ENCODE results near the gene VIPR2. TPM values are rescaled to one million over a fixed set of nuclear protein-coding genes. Genes with fewer than 3 reads are reported as not detected.
A peak's percentile ranks its signal among the peaks of the same experiment; 100 is the strongest.

The VIPR2 gene
- polyA plus RNA-seq, 3 donors: not detected

DNA sequence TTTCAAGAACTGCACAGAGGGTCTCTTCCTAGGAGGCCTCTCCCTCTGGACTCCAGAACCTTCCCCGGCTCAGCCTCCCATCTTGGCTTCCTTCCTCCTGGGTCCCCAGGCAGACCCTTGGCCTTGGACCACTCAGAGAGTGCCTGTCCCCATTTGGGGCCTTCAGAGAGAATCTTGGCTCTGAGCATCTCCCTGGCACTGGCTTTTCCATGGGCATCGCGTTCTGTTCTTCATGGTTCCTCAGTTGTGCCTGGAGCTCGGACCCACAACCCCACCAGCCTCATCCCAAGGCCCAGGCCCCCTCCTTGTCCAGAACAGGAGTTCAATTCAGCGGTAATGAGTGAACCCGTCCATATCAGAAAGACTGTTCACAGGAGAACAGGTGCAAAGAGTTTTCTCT lies 73.4 kb downstream of the VIPR2 start:
- intact Hi-C loops (cut with micrococcal nuclease): no loop called here
- Mint-ChIP-seq H3K36me3 (no peaks in the 10 kb centered on the region), H3K4me3 (peak overlapping the region in 1 of 2 donors; percentile 25), H3K9me3 (no peaks in the 10 kb centered on the region), H3K4me1 (peaks cover 2% of the 10 kb centered on the region), H3K27me3 (ENCODE audit: low read depth in 3 of 3) (peaks cover 0 to 4% (median 2%) of the 10 kb centered on the region in 3 donors), H3K27ac (no peak overlapping the region)
- no peak for DNase-seq
- Histone ChIP-seq H3K79me2 (ENCODE audit: insufficient read depth, low read length) (no peaks in the 10 kb centered on the region), H3K9me3 (replicated peaks in 1 of 2; ENCODE audit: control insufficient read depth in 1 of 2, insufficient read depth in 1 of 2, low read length in 2 of 2) (no peaks in the 10 kb centered on the region), H3K27me3 (ENCODE audit: control insufficient read depth in 2 of 2, insufficient read depth in 2 of 2, low read length in 2 of 2) (no peaks in the 10 kb centered on the region), H3K27ac (ENCODE audit: low read depth in 1 of 2, low read length in 2 of 2) (no peak overlapping the region), H3K36me3 (replicated peaks in 1 of 2; ENCODE audit: control insufficient read depth in 1 of 2, insufficient read depth in 2 of 2, low read length in 2 of 2) (no peaks in the 10 kb centered on the region), H4K20me1 (ENCODE audit: insufficient read depth, low read length) (no peaks in the 10 kb centered on the region), H3K9ac (ENCODE audit: insufficient read depth, low read length, poor library complexity, severe bottlenecking) (no peak overlapping the region), H3K4me2 (replicated peaks; ENCODE audit: extremely low read depth, low read length, poor library complexity, severe bottlenecking) (no peak overlapping the region), H2AFZ (ENCODE audit: insufficient read depth, low read depth, low read length, poor library complexity, severe bottlenecking) (no peak overlapping the region), H3K4me1 (ENCODE audit: control insufficient read depth in 1 of 2, insufficient read depth in 2 of 2, low read length in 2 of 2) (no peaks in the 10 kb centered on the region), H3K4me3 (replicated peaks in 1 of 3; ENCODE audit: low read depth in 2 of 3, low read length in 3 of 3) (no peak overlapping the region)
- TF ChIP-seq, protein P1, sequence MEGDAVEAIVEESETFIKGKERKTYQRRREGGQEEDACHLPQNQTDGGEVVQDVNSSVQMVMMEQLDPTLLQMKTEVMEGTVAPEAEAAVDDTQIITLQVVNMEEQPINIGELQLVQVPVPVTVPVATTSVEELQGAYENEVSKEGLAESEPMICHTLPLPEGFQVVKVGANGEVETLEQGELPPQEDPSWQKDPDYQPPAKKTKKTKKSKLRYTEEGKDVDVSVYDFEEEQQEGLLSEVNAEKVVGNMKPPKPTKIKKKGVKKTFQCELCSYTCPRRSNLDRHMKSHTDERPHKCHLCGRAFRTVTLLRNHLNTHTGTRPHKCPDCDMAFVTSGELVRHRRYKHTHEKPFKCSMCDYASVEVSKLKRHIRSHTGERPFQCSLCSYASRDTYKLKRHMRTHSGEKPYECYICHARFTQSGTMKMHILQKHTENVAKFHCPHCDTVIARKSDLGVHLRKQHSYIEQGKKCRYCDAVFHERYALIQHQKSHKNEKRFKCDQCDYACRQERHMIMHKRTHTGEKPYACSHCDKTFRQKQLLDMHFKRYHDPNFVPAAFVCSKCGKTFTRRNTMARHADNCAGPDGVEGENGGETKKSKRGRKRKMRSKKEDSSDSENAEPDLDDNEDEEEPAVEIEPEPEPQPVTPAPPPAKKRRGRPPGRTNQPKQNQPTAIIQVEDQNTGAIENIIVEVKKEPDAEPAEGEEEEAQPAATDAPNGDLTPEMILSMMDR (IDR thresholded peaks at IDR 0.05): no peak
- WGBS (ENCODE audit: insufficient coverage): 94% methylated on average over 4 of the region's 6 CpGs

DNA sequence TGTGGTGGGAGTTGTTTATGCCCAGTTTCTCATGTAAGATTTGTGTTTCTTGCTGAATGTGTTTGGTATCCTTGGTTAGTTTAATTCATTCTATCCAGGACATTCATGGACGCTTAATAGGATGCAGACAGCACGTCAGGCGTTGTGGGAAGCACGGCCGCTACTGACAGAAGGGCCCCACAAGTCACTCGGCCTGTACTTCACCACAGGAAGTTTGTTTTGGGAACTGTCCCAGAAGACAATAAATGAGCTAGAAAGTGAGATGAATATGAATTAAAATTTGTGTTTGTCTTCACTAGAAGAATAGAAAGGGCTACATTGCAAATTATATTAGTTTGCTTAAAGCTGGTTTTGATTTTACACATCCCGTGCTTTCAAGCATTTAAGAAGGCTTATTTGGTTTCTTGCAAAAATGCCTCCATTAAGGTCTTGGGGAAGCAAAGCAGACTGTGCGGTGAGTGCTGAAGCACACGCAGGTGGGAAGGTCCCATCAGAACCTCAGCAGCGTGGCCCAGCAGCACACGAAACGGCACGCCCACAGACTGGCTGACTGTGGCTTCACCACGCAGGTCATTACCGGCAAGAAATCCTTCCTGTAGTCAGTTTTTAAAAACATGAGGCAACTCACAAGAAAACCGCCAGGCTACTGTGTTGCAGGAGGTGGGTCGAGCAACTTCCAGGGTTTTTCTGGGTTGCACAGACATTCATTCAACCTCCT lies 74.1 kb downstream of the VIPR2 start:
- Mint-ChIP-seq H3K27me3 (ENCODE audit: low read depth in 3 of 3) (peaks cover 0 to 4% (median 2%) of the 10 kb centered on the region in 3 donors), H3K4me3 (no peak overlapping the region), H3K9me3 (no peaks in the 10 kb centered on the region), H3K4me1 (peaks cover 2% of the 10 kb centered on the region), H3K27ac (no peak overlapping the region), H3K36me3 (no peaks in the 10 kb centered on the region)
- Histone ChIP-seq H3K9ac (ENCODE audit: insufficient read depth, low read length, poor library complexity, severe bottlenecking) (no peak overlapping the region), H4K20me1 (ENCODE audit: insufficient read depth, low read length) (no peaks in the 10 kb centered on the region), H3K27ac (ENCODE audit: low read depth in 1 of 2, low read length in 2 of 2) (no peak overlapping the region), H3K36me3 (replicated peaks in 1 of 2; ENCODE audit: control insufficient read depth in 1 of 2, insufficient read depth in 2 of 2, low read length in 2 of 2) (no peaks in the 10 kb centered on the region), H3K9me3 (replicated peaks in 1 of 2; ENCODE audit: control insufficient read depth in 1 of 2, insufficient read depth in 1 of 2, low read length in 2 of 2) (no peaks in the 10 kb centered on the region), H3K4me2 (replicated peaks; ENCODE audit: extremely low read depth, low read length, poor library complexity, severe bottlenecking) (no peak overlapping the region), H2AFZ (ENCODE audit: insufficient read depth, low read depth, low read length, poor library complexity, severe bottlenecking) (no peak overlapping the region), H3K4me1 (ENCODE audit: control insufficient read depth in 1 of 2, insufficient read depth in 2 of 2, low read length in 2 of 2) (no peaks in the 10 kb centered on the region), H3K4me3 (replicated peaks in 1 of 3; ENCODE audit: low read depth in 2 of 3, low read length in 3 of 3) (no peak overlapping the region), H3K27me3 (ENCODE audit: control insufficient read depth in 2 of 2, insufficient read depth in 2 of 2, low read length in 2 of 2) (no peaks in the 10 kb centered on the region), H3K79me2 (ENCODE audit: insufficient read depth, low read length) (no peaks in the 10 kb centered on the region)
- TF ChIP-seq, protein P1 (IDR thresholded peaks at IDR 0.05): no peak
- no peak for DNase-seq
- intact Hi-C loops (cut with micrococcal nuclease): no loop called here
- WGBS (ENCODE audit: insufficient coverage): 13% methylated on average over 15 of the region's 17 CpGs

All from CD14-positive monocyte (primary cell).